Activated T-helper 1 cell treated with Interleukin-2 at 50 U/mL for 16 hours (primary cell): Measurements from ENCODE around the gene GMPPA.

Experiments used
- DNase-seq: peaks from one replicate; pipeline ENCODE4 v3.0.0-alpha.2; 2020; ENCODE audit warnings: low read depth

GMPPA gene

DNA sequence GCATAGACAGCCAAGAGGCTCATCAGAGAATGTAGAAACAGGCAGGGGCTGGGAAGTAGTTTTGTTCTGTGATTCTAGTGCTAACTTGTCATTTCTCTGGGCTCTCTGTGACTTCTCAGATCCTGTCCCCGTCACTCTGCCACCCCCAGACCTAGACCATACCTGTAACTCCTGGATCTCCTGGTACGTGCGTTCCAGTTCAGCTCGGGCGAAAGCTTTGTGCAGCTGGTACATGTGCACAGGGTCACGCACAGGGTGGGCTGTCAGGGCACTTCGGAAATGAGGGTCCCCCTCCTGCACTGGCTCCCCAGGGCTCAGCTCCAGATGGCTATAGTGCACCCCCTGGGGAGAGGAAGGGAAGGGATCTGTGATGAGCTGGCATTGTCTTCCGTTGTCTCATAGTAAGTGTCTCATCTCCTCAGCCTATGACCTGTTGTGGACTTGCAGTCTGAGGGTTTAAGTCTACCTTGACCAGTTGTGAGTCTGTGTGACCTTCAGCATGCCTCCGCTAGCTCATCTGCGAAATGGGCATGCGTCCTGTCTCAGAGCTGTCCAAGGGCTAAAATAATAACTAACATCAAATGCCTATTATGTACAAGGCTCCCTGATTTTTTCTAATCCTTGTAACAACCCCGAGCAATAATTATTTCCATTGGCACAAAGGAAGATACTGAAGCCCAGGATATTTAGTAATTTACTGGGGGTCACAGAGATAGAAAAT, 42.3 kb downstream of the GMPPA start:
- no peak for DNase-seq

DNA sequence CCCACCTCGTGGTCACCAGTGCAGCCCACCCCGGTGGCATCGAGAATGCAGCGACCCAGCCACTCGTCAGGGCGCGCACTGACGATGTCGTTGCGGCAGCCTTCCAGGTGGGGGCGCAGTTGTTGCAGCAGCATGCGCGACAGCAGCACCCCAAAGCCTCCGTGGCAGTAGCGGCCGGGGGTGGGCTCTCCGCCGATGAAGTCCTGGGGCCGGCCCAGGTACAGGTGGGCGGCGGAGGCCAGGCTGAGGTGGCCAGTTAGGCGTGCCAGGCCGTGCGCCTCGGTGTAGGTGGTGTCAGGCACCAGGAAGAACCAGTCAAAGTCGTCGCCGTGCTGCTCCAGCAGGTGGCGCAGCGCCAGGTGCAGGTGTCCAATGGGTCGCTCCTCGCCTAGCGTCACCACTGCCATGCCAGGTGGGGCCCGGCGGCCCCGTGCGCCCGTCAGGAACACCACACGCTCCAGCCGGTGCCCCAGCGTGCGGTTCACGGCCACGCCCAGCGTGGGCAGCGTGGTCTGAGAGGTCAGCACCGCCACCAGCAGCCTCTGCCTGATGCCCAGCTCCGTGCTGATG, 43.0 kb downstream of the GMPPA start:
- peak; percentile 71 for DNase-seq

DNA sequence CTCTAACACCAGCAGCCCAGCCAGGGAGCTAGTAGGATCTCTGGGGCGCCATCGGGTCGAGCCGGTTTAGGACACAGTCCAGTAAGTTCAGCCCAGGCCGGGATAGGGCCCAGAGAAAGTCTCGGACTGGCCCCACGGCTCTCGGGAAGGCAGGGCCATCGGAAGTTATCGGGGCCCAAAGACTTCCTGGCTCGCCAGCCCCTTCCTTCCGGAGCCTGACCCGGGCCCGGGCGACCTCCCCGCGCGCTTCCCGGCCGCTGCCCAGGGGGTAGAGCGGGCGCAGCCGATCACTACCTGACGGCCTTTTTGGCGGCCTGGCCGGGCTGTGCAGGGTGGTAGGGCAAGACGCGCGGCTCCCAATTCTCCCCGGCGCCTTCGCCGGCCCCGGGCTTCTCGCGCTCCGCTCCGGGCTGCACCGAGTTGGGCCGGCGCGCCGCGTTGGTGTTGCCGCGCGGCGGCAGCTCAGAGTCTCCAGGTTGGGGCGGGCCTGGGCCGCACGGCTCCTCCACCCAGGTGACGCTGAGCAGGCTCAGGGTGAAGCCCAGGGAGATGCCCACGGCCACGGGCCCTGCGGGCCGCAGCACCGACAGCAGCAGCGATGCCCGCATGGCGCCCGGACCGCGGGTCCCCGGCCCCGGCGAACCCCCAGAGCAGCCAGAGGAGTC, 44.4 kb downstream of the GMPPA start:
- no peak for DNase-seq

DNA sequence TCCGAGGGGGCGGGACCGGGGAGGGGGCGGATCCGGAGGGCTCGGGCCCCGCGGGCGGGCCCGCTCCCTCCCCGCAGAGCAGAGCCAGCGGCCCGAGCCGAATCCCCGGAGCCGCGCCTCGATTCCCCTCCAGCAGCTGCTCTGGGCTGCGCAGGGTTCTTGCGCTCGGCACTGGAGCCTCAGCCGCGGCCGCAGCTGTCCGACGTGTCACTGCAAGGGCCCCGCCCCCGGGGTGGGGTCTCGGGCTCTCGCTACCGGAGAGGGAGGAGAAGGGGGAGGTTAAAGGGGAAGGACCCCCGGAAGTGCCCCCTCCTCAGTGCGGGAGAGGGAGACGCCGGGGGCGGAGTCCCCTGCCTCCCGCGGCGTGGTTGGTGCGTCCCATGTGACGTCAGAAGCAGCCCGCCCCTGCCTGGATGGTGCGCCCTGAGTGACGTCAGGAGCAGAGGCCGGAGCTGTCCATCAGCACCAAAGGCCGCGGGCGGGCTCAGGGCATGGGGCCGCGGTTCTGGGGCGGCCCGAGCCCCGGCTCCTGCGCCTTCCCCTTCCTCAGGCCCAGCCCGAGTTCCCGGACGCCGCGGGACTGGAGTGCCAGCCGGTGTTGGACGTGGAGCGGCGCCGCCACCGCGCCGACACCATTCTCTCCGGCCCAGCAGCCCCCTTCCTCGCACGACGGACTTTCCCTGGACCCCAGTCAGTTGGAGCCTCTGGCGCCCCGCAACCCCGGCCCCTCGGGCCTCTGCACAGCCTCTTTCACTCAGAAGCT, 45.1 kb downstream of the GMPPA start, which contains the start of the genes CHPF and TMEM198:
CHPF (minus strand) TSS at position 214 of the 763 bp plus-strand sequence. CDS start 271 bp downstream, outside the sequence.
TMEM198 (plus strand) TSS at position 433 of the 763 bp plus-strand sequence. CDS start 700 bp downstream, outside the sequence.
- DNase-seq = peak; percentile 86

DNA sequence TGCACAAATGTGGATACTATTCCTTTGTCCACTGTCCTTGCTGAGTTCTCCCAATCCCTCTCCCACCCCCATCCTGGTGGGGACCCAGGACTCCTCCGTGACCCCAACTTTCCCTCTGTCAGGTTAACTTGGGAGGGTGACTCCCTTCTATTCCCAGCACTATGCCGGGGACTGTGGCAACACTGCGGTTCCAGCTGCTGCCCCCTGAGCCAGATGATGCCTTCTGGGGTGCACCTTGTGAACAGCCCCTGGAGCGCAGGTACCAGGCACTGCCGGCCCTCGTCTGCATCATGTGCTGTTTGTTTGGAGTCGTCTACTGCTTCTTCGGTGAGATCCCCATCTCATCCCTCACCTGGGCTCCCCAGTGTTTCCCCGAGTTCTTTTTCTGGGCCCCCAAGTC, 45.9 kb downstream of the GMPPA start:
- no peak for DNase-seq

DNA sequence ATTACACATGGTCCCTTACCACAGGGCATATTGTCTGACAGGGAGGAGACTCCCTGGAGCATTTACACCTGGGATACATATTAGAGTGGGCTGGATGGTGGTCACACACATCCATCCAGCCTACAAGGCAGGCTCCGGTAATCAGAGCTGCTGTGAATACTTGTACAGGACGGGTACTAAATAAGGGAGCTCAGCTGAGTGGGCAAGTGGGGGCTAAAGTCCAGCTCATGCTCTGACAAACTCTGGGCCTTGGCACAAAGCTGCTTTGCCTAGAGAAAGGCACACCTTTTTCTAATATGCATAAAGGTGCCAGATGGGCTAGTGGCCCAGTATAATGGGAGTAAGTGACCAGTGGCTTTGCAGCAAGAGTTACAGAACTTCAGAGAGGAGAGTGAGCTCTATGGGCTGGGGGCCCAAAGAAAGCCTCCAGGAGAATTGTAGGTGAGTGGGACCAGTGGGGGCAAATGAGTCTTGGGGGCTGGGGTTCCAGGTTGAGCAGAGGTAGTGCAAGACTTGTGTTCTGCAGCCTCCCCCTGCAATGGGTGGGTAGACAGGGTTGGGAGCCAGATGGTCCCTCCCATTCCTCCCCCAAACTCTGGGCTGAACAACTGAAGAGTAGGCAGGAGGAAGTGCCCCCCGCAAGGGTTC, 46.7 kb downstream of the GMPPA start:
- DNase-seq = no peak

DNA sequence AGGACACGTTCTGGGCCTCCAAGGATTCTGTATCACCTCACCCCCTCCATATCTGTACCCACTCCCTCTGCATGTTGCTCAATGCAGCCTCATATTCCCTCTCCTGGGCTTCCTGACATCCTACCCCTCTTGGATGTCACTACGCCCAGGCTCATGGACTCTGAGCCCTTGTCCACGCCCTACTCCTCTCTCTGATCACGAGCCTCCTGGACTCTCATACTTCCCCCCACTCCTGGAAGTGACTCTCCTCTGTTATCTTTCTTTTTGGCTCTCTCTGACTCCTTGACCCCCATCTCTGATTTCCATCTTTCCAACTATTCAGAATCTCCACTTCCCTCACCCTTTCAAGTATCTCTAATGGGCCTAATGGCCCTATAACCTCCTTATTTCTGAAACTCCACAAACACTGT, 47.3 kb downstream of the GMPPA start:
- DNase-seq = no peak

DNA sequence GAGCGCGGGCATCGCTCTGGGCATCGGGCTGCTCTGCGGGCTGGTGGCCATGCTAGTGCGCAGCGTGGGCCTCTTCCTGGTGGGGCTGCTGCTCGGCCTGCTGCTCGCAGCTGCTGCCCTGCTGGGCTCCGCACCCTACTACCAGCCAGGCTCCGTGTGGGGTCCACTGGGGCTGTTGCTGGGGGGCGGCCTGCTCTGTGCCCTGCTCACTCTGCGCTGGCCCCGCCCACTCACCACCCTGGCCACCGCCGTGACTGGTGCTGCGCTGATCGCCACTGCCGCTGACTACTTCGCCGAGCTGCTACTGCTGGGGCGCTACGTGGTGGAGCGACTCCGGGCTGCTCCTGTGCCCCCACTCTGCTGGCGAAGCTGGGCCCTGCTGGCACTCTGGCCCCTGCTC, 48.9 kb downstream of the GMPPA start:
- DNase-seq = no peak

DNA sequence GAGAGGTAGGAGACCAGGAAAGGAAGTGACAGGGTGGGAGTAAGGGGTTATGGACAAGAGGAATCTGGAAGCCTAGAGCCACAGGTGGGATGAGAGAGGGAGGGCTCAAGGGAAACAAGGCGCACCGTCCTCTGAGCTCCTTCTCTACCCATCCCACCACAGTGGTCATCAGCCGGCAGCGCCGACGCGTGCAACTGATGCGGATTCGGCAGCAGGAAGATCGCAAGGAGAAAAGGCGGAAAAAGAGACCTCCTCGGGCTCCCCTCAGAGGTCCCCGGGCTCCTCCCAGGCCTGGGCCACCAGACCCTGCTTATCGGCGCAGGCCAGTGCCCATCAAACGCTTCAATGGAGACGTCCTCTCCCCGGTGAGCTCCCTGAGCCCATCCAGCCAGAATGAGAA, 50.3 kb downstream of the GMPPA start:
- no peak for DNase-seq

DNA sequence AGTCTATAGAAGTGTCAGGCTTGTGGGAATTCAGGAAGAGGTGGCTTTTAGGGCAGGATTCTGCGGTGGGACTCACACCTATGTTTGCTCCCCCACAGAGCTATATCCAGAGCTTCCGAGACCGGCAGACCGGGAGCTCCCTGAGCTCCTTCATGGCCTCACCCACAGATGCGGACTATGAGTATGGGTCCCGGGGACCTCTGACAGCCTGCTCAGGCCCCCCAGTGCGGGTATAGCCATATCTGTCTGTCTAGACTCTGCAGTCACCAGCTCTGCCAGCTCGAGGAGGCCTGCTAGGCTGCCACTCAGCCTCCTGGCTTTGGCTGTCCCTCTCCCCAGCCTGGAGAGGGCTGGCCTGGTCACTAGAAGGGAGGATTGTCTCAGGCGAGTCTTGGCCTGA, 50.9 kb downstream of the GMPPA start:
- no peak for DNase-seq

DNA sequence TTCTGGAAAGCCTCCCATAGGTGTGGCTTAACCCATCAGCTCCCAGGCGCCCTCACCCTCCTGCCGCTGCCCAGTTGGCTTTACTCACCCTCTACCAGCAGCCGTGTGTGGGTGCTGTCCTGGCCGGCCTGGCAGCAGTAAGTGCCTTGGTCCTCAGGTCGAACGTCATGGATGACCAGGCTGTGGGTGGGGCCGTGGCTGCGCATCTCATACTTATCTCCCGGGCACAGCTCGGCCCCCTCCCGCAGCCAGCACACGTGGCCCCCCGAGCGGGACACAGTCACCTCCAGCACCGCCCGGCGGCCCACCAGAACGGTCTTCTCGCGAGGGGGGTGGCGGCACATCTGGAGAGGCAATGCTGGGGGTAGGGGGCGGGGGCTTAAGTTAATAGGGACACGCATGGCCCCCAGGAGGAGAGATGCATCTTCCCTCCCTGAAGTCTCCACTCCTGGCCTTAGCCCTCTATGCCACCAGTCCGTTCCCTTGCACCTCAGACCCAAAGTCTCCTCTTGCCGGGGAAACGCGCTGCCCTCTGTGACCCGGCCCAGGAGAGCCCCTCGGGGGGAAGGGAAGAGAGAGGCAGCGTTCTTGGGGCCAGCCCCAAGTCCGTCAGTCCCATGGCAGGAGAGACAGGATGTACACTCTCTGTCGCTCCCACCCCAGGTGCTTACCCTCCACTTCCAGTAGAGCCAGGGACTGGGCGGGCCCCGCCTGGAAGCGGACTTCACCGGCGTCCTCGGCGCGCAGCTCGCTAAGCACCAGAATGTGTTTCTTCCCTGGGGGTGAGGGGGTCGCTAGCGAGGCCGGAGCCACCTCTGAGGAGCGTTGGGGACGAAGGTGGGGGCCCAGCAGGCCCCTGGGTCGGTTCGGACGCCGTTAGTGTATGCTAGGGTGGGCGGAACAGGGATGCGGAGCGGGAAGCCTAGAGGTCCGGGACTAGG, 53.0 kb downstream of the GMPPA start:
- no peak for DNase-seq

DNA sequence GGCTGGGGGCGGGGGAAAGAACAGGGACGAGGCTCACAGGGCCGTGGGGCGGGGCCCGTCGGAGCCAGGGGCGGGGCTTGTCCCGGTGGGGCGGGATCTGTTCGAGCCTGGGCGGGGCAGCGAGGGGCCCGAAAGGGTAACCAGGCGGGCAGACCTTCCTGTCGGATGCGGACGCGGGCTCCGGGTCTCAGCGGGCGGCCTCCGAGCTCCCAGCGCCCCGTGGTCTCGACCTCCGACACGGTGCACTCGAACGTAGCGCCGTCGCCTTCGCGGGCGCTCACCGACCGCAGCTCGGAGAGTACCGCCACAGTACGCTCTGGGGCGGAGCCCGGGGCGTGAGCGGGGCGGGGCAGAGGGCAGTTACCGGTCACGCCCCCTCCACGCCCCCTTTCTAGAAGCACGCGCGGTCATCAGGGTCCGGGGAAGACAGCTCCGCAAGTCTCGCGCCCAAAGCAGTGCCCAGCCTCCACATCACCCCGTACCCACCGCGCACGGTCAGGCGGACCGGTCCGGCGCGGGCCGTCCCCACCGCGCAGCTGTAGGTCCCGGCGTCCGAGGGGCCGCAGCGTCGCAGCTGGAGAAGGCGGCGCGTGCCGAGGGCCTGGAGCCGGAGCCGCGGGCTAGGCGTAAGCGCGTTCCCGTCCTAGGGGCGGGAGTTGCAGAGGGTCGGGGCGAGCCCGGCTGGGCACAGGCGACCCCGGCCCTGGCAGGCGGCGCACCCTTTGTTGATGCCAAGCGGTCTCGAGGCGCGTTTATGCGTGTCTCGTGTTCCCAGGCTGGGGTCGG, 53.9 kb downstream of the GMPPA start:
- DNase-seq = peak; percentile 52

DNA sequence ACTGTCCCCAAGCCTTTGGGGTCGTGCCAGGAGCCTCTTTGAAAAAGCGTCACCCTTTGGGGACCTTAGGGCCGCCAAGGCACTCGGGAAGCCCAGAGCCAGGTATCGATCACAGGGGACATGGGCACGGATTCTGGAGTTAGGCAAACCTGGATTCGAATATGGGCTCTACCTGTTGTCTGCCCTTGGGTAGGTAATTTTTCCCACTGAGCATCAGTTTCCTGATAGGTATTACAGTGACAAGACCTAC, 54.4 kb downstream of the GMPPA start:
- no peak for DNase-seq

DNA sequence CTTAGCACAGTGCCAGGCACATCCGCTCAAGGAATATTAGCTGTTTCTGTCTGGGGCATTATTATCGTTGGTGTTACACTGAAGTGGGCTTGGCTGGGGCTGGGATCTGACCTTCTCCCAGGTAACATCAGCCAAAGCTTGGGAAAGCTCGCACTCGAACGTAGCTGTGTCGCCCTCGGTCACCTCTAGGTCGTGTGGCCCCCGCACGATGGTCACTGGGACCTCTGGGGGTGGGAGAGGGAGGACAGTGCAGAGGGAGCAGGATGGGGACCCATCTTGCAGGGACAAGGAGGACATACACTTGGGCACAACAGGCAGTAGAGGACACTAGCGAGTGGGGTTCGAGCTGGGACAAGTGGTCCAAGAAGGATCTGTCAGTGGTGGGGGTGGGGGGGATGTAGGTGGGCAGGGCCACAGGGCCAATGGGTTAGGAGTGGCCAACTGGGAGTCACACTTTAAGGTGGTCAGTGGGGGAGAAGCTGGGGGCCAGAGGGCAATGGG, 54.8 kb downstream of the GMPPA start:
- DNase-seq = no peak

DNA sequence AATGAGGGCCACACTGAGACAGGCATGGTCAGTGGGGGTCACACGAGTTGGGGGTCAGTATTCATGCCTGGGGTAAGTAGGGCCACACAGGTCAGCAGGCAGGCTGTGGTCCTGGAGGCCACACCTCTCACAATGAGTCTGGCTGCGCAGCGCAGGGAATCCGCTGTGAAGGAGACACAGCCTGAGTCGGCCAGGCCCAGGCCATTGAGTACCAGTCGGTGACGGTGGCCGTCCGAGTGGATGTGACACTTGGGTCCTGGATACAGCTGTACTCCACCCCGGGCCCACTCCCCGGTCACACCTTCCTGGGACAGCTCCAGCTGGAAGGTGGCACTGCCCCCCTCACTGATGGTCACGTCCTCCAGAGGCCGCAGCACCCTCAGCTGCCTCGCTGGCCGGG, 55.7 kb downstream of the GMPPA start:
- no peak for DNase-seq

DNA sequence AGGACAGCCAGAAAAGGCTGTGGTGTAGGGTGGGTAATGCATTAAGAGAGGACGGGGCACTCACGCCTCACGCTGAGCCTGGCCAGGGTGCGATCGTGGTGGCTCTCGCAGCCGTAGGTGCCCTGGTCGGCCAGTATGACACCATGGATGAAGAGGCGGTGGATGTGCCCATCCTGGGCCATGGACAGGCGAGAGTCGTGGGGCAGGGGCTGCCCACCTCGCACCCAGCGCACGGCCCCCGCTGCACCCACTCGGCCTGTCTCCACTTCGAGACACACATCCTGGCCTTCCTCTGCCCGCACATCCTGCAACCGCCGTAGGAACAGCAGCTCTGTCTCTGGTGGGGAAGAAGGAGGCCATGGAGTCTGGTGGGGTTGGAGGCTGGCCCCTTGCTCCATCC, 57.3 kb downstream of the GMPPA start:
- no peak for DNase-seq

DNA sequence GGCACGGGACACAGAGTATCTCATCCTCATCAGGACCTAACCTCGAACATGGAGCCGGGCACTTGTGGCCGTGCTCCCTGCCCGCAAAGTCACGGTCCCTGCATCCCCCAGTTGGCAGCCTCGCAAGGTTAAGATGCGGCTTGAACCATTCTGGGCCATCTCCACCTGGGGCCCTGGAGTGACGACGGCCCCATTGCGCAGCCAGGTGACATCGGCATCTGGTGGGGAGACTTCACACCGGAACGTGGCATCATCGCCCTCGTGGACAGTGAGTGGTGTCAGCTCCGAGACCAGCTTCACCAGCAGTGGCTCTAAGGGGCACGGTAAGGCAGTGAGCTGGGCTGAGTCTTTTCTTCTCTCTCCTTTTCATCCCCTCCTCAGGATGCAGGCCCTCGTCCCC, 57.7 kb downstream of the GMPPA start:
- no peak for DNase-seq
